Osteocyte (in vitro differentiated cells): Measurements from ENCODE around the gene DTX2. TPM values are rescaled to one million over a fixed set of nuclear protein-coding genes. Genes with fewer than 3 reads are reported as not detected.
"Not testable (repeated sequence)": the region's sequence is repeated elsewhere in the genome, so short reads cannot be mapped to it uniquely, and the experiment has no call there.

ENCODE experiments used
- DNase-seq: peaks from one replicate; pipeline ENCODE4 v3.0.0; 2021; ENCODE audit warnings: mixed read lengths; ENCODE audit not compliant: unreplicated experiment; ENCODE audit errors: extremely low spot score
- H3K27ac Mint-ChIP-seq: one replicate; pipeline ENCODE4 v1.8.0; 2021; ENCODE audit warnings: mild to moderate bottlenecking, mixed read lengths; ENCODE audit not compliant: unreplicated experiment
- H3K27me3 Mint-ChIP-seq: one replicate; pipeline ENCODE4 v1.8.0; 2021; ENCODE audit warnings: mixed read lengths; ENCODE audit not compliant: unreplicated experiment
- H3K36me3 Mint-ChIP-seq: one replicate; pipeline ENCODE4 v1.8.0; 2021; ENCODE audit warnings: mixed read lengths; ENCODE audit not compliant: unreplicated experiment
- H3K4me1 Mint-ChIP-seq: one replicate; pipeline ENCODE4 v1.8.0; 2021; ENCODE audit warnings: mixed read lengths; ENCODE audit not compliant: unreplicated experiment
- H3K4me3 Mint-ChIP-seq: one replicate; pipeline ENCODE4 v1.8.0; 2021; ENCODE audit warnings: mild to moderate bottlenecking, moderate library complexity, mixed read lengths; ENCODE audit not compliant: unreplicated experiment
- H3K9me3 Mint-ChIP-seq: one replicate; pipeline ENCODE4 v1.8.0; 2021; ENCODE audit warnings: mixed read lengths; ENCODE audit not compliant: unreplicated experiment
- total RNA-seq: library from RNA; stranded (reverse); gene quantifications from 2 replicates; pipeline ENCODE4 v1.2.1, GENCODE V29; 2021
- TF ChIP-seq, protein P1 (sequence below): fragments of 200-600 bp; sonication (generic); IDR thresholded peaks from 2 replicates; pipeline ENCODE4 v1.5.0; 2021; ENCODE audit warnings: antibody characterized with exemption, mild to moderate bottlenecking, moderate library complexity

DTX2 gene
- total RNA-seq, 1 donor from 2014 or later: 29.7 TPM

DNA sequence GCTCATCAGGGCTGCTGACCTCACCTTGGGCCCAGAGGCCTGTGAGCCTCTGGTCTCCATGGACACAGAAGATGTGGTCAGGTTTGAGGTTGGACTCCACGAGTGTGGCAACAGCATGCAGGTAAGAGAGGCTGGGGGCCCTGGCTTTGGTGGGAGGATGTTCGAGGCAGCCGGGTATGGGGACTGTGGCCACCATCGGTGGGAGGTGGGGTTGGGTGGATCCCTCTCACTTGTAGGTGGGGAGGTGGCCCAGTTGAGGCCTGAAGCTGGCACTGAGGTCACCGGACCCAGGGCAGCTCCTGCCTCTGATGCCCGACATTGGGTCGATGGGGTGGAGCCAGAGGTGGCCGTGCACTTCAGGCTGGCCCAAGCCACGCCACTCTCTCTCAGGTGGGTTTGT, 36.4 kb upstream of the DTX2 start:
- TF ChIP-seq, protein P1, sequence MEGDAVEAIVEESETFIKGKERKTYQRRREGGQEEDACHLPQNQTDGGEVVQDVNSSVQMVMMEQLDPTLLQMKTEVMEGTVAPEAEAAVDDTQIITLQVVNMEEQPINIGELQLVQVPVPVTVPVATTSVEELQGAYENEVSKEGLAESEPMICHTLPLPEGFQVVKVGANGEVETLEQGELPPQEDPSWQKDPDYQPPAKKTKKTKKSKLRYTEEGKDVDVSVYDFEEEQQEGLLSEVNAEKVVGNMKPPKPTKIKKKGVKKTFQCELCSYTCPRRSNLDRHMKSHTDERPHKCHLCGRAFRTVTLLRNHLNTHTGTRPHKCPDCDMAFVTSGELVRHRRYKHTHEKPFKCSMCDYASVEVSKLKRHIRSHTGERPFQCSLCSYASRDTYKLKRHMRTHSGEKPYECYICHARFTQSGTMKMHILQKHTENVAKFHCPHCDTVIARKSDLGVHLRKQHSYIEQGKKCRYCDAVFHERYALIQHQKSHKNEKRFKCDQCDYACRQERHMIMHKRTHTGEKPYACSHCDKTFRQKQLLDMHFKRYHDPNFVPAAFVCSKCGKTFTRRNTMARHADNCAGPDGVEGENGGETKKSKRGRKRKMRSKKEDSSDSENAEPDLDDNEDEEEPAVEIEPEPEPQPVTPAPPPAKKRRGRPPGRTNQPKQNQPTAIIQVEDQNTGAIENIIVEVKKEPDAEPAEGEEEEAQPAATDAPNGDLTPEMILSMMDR: no peak
- no peak overlapping the region for H3K4me3 Mint-ChIP-seq
- H3K27me3 Mint-ChIP-seq: no peaks in the 10 kb centered on the region
- DNase-seq: no peak
- no peaks in the 10 kb centered on the region for H3K9me3 Mint-ChIP-seq
- peaks cover 31% of the 10 kb centered on the region for H3K4me1 Mint-ChIP-seq
- H3K36me3 Mint-ChIP-seq: no peaks in the 10 kb centered on the region
- H3K27ac Mint-ChIP-seq: no peak overlapping the region

- not testable (repeated sequence) for H3K9me3 Mint-ChIP-seq, H3K4me3 Mint-ChIP-seq, DNase-seq, H3K36me3 Mint-ChIP-seq, H3K27me3 Mint-ChIP-seq, H3K27ac Mint-ChIP-seq
- H3K4me1 Mint-ChIP-seq: peaks cover 27% of the 10 kb centered on the region
Observed at GRCh38 chr7:76425558-76425957, 36.0 kb upstream of the DTX2 start.

GRCh38 chr7:76426246-76426645, 35.3 kb upstream of the DTX2 start:
- Mint-ChIP-seq H3K4me1 (peaks cover 23% of the 10 kb centered on the region), H3K27ac (no peak overlapping the region), H3K4me3 (no peak overlapping the region), H3K36me3 (no peaks in the 10 kb centered on the region), H3K9me3 (no peaks in the 10 kb centered on the region), H3K27me3 (no peaks in the 10 kb centered on the region)
- DNase-seq: no peak
- TF ChIP-seq, protein P1: no peak

- TF ChIP-seq, protein P1: no peak
- Mint-ChIP-seq H3K27ac (no peak overlapping the region), H3K36me3 (no peaks in the 10 kb centered on the region), H3K4me1 (peaks cover 19% of the 10 kb centered on the region), H3K4me3 (no peak overlapping the region), H3K9me3 (no peaks in the 10 kb centered on the region), H3K27me3 (no peaks in the 10 kb centered on the region)
- no peak for DNase-seq
Observed at GRCh38 chr7:76427635-76428034, 33.9 kb upstream of the DTX2 start.

DNA sequence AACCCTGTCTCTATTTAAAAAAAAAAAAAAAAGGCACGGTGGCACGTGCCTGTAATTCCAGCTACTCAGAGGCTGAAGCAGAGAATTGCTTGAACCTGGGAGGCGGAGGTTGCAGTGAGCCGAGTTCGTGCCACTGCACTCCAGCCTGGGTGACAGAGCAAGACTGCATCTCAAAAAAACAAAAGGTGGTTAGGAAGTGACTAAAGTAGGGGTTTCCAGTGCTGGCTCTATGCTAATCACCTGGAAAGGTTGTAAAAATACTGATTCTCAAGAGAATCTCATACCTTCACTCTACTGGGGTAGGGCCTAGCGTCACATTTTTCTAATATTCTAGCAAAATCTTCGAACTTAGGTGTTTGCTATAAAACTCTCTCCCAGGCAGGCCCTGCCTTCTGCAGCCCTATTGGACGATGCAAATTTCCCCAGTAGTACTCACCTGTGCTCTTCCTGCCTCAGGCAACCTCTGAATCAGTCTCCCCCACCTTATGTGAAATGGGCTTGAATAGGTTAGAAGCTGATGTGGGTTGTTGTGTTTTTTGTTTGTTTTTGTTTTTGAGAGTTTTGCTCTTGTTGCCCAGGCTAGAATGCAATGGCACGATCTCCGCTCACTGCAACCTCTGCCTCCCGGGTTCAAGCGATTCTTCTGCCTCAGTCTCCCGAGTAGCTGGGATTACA, 33.2 kb upstream of the DTX2 start:
- Mint-ChIP-seq H3K9me3 (no peaks in the 10 kb centered on the region), H3K4me1 (peaks cover 15% of the 10 kb centered on the region), H3K36me3 (no peaks in the 10 kb centered on the region), H3K27ac (no peak overlapping the region), H3K4me3 (no peak overlapping the region), H3K27me3 (no peaks in the 10 kb centered on the region)
- DNase-seq: no peak
- TF ChIP-seq, protein P1: no peak
